DND-41 (cell line): ENCODE results near the gene RAD51B.
A peak's percentile ranks its signal among the peaks of the same experiment; 100 is the strongest.

Experiments
- ATAC-seq: fragments of 200-7000 bp; cut with Tn5 transposase; 3 replicates; pipeline ENCODE4 v1.9.1; 2021; ENCODE audit warnings: low read depth; ENCODE audit not compliant: insufficient read depth
- DNase-seq: peaks from one replicate; pipeline ENCODE4 v3.0.0-alpha.2; 2020
- H2AFZ ChIP-seq: 2 replicates; pipeline ENCODE4 v1.6.0; 2012; ENCODE audit warnings: low read depth, low read length
- H3K27ac ChIP-seq: 2 replicates; pipeline ENCODE4 v1.5.1; 2012; ENCODE audit warnings: low read length, inconsistent platforms
- H3K27me3 ChIP-seq: fragments of 200-600 bp; sonication (generic); 2 replicates; pipeline ENCODE4 v1.6.0; 2012; ENCODE audit warnings: low read length, mild to moderate bottlenecking, inconsistent platforms; ENCODE audit not compliant: insufficient read depth, poor library complexity
- H3K36me3 ChIP-seq: 2 replicates; pipeline ENCODE4 v1.5.1; 2012; ENCODE audit warnings: low read length, inconsistent platforms; ENCODE audit not compliant: insufficient read depth
- H3K4me1 ChIP-seq: 2 replicates; pipeline ENCODE4 v1.5.1; 2012; ENCODE audit warnings: mild to moderate bottlenecking, low read length; ENCODE audit not compliant: insufficient read depth
- H3K4me2 ChIP-seq: 2 replicates; pipeline ENCODE4 v1.6.0; 2012; ENCODE audit warnings: mild to moderate bottlenecking, moderate library complexity, low read length, inconsistent platforms; ENCODE audit not compliant: insufficient read depth
- H3K4me3 ChIP-seq, 2 experiments: fragments of 200-600 bp in 1 of 2; shearing (Covaris generic) in 1 of 2; 2 replicates each; pipeline ENCODE4 v1.5.1; 2012 to 2016; ENCODE audit warnings: inconsistent platforms in 2 of 2, low read length in 2 of 2, mild to moderate bottlenecking in 2 of 2, low read depth in 1 of 2, moderate library complexity in 1 of 2
- H3K79me2 ChIP-seq: 2 replicates; pipeline ENCODE4 v1.6.0; 2012; ENCODE audit warnings: low read length, inconsistent platforms; ENCODE audit not compliant: insufficient read depth
- H3K9ac ChIP-seq: 2 replicates; pipeline ENCODE4 v1.6.0; 2012; ENCODE audit warnings: low read depth, mild to moderate bottlenecking, inconsistent platforms, low read length, moderate library complexity
- H3K9me3 ChIP-seq: 2 replicates; pipeline ENCODE4 v1.5.1; 2012; ENCODE audit warnings: low read length, moderate library complexity, mild to moderate bottlenecking, inconsistent platforms; ENCODE audit not compliant: insufficient read depth, severe bottlenecking
- H4K20me1 ChIP-seq: 2 replicates; pipeline ENCODE4 v1.6.0; 2012; ENCODE audit warnings: low read length; ENCODE audit not compliant: insufficient read depth
- CTCF ChIP-seq: IDR thresholded peaks from 2 replicates; pipeline ENCODE4 v1.5.1; 2012; ENCODE audit warnings: borderline replicate concordance, low read length, moderate library complexity, mild to moderate bottlenecking; ENCODE audit not compliant: poor library complexity, severe bottlenecking; ENCODE audit errors: extremely low read depth
- EZH2 ChIP-seq: IDR thresholded peaks from 3 replicates; pipeline ENCODE4 v1.6.1; 2012; ENCODE audit warnings: borderline replicate concordance, low read depth, mild to moderate bottlenecking, moderate library complexity, low read length, inconsistent platforms; ENCODE audit not compliant: severe bottlenecking

The RAD51B gene

DNA sequence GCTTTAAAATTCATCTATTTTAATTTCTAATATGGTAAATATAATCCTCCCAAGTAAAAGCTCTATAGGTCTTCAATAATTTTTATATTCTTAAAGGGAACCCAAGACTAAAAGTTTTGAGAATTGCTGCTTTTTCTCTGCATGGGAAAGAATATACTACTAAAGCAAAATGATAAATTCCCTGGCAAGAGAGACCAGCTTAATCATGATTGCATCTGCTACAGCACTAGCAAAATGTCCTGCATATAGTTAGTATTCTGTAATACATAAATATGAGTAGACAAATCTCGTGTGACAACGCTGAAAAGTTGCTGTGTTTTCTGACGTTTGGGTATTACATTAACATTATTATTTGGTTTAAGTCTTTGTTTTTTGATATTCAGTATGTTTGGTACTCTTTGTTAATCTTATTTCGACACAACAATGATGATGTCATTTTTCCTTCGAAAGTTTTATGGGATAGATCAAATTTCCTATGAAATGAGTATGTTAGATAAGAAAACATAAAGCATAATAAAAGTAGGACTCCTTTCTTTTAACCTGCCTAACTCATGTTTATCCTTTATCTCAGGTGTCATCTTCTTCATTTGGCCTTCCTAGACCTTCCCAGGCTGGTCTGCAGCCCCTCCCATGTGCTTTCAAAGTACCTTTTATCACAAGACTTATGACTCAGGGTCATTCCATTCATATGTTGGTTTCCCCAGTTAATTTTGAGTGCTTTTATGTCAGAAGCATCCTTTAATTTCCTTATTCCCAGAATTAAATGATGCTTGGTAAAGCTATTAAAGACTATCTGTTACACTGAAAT, 321.9 kb downstream of the RAD51B start:
- H3K27ac ChIP-seq, result no peak overlapping the region

GRCh38 chr14:68143341-68143841, 323.8 kb downstream of the RAD51B start:
- peak; percentile 27 for DNase-seq
- Histone ChIP-seq H3K79me2 (no peaks in the 10 kb centered on the region), H3K27me3 (no peaks in the 10 kb centered on the region), H3K9me3 (peaks cover 3% of the 10 kb centered on the region), H3K4me3 (no peak overlapping the region), H3K4me1 (peaks cover 14% of the 10 kb centered on the region), H3K4me2 (0 out of 2 replicates have a peak overlapping the region, but pooled peaks have one; percentile 3), H4K20me1 (no peaks in the 10 kb centered on the region), H3K36me3 (no peaks in the 10 kb centered on the region), H2AFZ (no peak overlapping the region), H3K9ac (no peak overlapping the region), H3K27ac (peak overlapping the region; percentile 19; the same call in 1 of the 2 replicates)
- peak; percentile 83 for ATAC-seq
- TF ChIP-seq EZH2, result no peak
- no peak for TF ChIP-seq CTCF

More for the DNA sequence above, 321.9 kb downstream of the RAD51B start:
- Histone ChIP-seq H3K9me3 (no peaks in the 10 kb centered on the region), H3K36me3 (no peaks in the 10 kb centered on the region), H3K4me3 (no peak overlapping the region), H3K4me1 (peaks cover 14% of the 10 kb centered on the region), H4K20me1 (no peaks in the 10 kb centered on the region), H3K79me2 (no peaks in the 10 kb centered on the region), H3K9ac (no peak overlapping the region), H2AFZ (no peak overlapping the region), H3K4me2 (no peak overlapping the region), H3K27me3 (no peaks in the 10 kb centered on the region)
- TF ChIP-seq EZH2 (no peak), CTCF (no peak)
- DNase-seq (no peak), ATAC-seq (no peak)

DNA sequence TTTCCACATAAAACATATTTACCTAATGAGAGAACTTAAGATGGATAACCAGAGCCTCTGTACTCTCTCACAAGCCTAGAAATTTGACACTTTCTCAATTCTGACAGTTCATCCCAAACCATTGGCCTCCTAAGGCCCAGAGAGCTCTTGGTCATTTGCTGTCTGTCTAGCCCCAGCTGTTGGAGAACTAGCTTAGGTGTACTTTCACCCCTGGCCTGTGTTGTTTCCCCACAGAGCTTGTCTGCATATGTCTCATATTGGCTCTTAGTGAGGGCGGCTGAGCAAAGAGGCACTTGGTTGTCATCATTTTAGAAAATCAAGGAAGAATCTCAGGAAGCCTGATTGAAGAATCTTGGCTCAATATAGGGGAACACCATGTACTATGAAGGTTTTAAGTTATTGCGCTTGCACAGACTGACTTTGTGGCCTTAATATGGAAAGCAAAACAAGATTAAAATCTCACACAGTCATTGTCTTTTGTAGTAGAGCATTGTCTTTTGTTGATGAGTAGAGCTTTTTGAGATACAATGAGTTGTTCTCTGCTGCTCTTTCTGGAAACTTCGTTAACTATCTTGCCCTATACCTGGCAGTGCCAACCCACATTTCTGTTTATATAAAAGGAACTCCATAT, 324.6 kb downstream of the RAD51B start:
- no peaks in the 10 kb centered on the region for H4K20me1 ChIP-seq
- H3K27ac ChIP-seq, result no peak overlapping the region
- H3K4me3 ChIP-seq, result no peak overlapping the region
- H3K36me3 ChIP-seq, result no peaks in the 10 kb centered on the region
- no peak overlapping the region for H2AFZ ChIP-seq
- H3K79me2 ChIP-seq, result no peaks in the 10 kb centered on the region
- TF ChIP-seq EZH2, result no peak
- no peak for TF ChIP-seq CTCF
- ATAC-seq (no peak; the same call in 2 of the 3 replicates), DNase-seq (no peak)
- H3K9ac ChIP-seq, result no peak overlapping the region
- H3K4me1 ChIP-seq, result peaks cover 14% of the 10 kb centered on the region
- H3K4me2 ChIP-seq, result no peak overlapping the region
- H3K9me3 ChIP-seq, result peaks cover 3% of the 10 kb centered on the region
- H3K27me3 ChIP-seq, result no peaks in the 10 kb centered on the region
